Activated B cell treated with CpG ODN at 0.5 μM for 24 hours (primary cell): Measurements from ENCODE around the gene PIEZO1. TPM values are rescaled to one million over a fixed set of nuclear protein-coding genes. Genes with fewer than 3 reads are reported as not detected.

Experiments used
- ATAC-seq: fragments of 200-7000 bp; cut with Tn5 transposase; one replicate; pipeline ENCODE4 v1.10.0; 2021; ENCODE audit warnings: low read depth, mild to moderate bottlenecking, moderate library complexity
- CTCF ChIA-PET: fragments of 350-600 bp; sonication (Branson Sonifier 250); formaldehyde crosslinking; loops from one replicate; lab custom pipeline; 2021; ENCODE audit warnings: antibody characterized with exemption; lab: Charles Lee
- POLR2A ChIA-PET: fragments of 350-600 bp; sonication (Branson Sonifier 250); formaldehyde crosslinking; loops from one replicate; lab custom pipeline; 2021; ENCODE audit warnings: antibody characterized with exemption; lab: Charles Lee
- DNase-seq: peaks from one replicate; pipeline ENCODE4 v3.0.0; 2022
- H3K27ac Mint-ChIP-seq: one replicate; pipeline ENCODE4 v1.8.0; 2020; ENCODE audit warnings: mixed read lengths
- H3K27me3 Mint-ChIP-seq: one replicate; pipeline ENCODE4 v1.8.0; 2021; ENCODE audit warnings: mixed read lengths
- H3K36me3 Mint-ChIP-seq: one replicate; pipeline ENCODE4 v1.8.0; 2021; ENCODE audit warnings: low read depth, mixed read lengths
- H3K4me1 Mint-ChIP-seq: one replicate; pipeline ENCODE4 v1.8.0; 2021; ENCODE audit warnings: mixed read lengths
- H3K4me3 Mint-ChIP-seq: one replicate; pipeline ENCODE4 v1.8.0; 2020; ENCODE audit warnings: mild to moderate bottlenecking, mixed read lengths
- H3K9me3 Mint-ChIP-seq: one replicate; pipeline ENCODE4 v1.8.0; 2020; ENCODE audit warnings: mixed read lengths
- intact Hi-C: fragments of 100-400 bp; cut with micrococcal nuclease; formaldehyde crosslinking; loops from one replicate; pipeline ENCODE4 v1.15.1; 2024
- total RNA-seq: library from RNA; stranded (reverse); gene quantifications from 2 replicates; pipeline ENCODE4 v1.2.3, GENCODE V29; 2022
- TF ChIP-seq, protein P1 (sequence below): fragments of 200-600 bp; IDR thresholded peaks from one replicate; pipeline ENCODE4 v1.8.0; 2022; ENCODE audit warnings: antibody characterized with exemption, mild to moderate bottlenecking

Gene PIEZO1
- total RNA-seq, 1 donor from 2014 or later: 85.9 TPM

DNA sequence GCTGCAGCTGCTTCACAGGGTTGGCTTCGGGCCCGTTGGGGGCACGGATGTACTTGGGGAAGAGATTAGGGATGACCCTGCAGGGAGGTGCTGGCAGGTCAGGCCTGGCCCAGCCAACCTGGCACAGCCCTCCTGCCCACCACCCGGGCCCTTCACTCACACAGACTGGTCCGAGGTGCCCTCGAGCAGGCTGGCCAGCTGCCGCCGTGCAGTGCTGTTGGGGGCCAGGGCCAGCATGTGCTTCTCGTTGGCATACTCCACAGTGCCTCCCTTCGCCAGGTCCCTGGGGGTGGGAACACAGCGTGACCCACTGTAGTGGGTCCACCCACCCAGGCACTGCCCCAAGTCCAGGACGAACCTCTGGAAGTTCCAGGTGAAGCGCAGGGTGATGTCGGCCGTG lies 68.8 kb downstream of the PIEZO1 start:
- intact Hi-C loops: no loop called here
- no peak for ATAC-seq
- DNase-seq: no peak
- no peaks in the 10 kb centered on the region for H3K9me3 Mint-ChIP-seq
- H3K4me1 Mint-ChIP-seq: no peaks in the 10 kb centered on the region
- no peak overlapping the region for H3K4me3 Mint-ChIP-seq
- TF ChIP-seq, protein P1, sequence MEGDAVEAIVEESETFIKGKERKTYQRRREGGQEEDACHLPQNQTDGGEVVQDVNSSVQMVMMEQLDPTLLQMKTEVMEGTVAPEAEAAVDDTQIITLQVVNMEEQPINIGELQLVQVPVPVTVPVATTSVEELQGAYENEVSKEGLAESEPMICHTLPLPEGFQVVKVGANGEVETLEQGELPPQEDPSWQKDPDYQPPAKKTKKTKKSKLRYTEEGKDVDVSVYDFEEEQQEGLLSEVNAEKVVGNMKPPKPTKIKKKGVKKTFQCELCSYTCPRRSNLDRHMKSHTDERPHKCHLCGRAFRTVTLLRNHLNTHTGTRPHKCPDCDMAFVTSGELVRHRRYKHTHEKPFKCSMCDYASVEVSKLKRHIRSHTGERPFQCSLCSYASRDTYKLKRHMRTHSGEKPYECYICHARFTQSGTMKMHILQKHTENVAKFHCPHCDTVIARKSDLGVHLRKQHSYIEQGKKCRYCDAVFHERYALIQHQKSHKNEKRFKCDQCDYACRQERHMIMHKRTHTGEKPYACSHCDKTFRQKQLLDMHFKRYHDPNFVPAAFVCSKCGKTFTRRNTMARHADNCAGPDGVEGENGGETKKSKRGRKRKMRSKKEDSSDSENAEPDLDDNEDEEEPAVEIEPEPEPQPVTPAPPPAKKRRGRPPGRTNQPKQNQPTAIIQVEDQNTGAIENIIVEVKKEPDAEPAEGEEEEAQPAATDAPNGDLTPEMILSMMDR: no peak
- H3K27me3 Mint-ChIP-seq: no peaks in the 10 kb centered on the region
- H3K36me3 Mint-ChIP-seq: peaks cover 55% of the 10 kb centered on the region
- ChIA-PET CTCF (no interaction called here), POLR2A (no interaction called here)
- H3K27ac Mint-ChIP-seq: no peak overlapping the region

DNA sequence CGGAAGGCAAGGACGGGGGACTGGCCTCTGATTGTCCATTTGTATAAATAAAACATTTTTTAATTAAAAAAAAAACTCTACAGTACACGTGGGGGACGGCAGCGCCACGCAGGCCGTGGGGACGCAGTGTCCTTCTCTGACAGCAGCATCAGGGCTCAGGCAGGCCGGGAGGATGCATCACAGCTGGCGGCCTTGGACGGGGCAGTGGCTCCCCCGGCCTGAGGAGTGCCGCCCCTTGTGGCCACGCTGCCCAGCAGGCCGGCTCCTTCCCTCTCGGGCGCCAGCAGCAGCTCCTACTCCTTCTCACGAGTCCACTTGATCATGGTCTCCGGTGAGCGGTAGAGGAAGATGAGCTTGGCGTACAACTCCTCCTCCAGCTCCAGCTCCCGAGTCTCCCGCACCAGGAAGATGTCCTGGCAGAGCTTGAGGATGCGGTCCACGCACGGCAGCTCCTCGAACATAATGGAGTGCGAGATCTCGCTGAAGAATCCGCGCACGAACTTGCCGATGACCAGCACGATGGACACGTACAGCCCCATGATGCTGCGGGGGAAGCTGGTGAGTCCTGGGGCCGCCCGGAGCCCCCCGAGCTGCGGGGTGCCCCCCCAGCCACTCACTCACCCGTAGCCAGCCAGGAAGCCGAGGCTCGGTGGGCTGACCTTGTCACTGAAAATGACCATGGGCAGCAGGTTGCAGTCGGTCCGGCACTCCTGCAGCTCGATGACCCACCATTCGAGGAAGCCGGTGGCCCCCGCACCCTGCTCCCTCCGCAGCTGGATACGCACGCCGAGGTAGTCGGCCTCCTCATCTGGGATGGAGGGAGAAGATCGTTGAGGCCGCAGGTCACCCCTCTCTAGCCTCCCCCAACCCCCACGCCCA lies 69.5 kb downstream of the PIEZO1 start:
- DNase-seq (no peak), ATAC-seq (no peak)
- Mint-ChIP-seq H3K9me3 (no peaks in the 10 kb centered on the region), H3K4me3 (no peak overlapping the region), H3K27me3 (no peaks in the 10 kb centered on the region), H3K4me1 (no peaks in the 10 kb centered on the region), H3K27ac (no peak overlapping the region), H3K36me3 (peaks cover 50% of the 10 kb centered on the region)
- CTCF ChIA-PET: no interaction called here
- POLR2A ChIA-PET: interaction anchor here (0.5 kb wide), 1 partner anchor 7 kb away, joined by 3 read pairs; no protein-coding TSS in a partner anchor
- TF ChIP-seq, protein P1: no peak
- intact Hi-C loops: no loop called here

DNA sequence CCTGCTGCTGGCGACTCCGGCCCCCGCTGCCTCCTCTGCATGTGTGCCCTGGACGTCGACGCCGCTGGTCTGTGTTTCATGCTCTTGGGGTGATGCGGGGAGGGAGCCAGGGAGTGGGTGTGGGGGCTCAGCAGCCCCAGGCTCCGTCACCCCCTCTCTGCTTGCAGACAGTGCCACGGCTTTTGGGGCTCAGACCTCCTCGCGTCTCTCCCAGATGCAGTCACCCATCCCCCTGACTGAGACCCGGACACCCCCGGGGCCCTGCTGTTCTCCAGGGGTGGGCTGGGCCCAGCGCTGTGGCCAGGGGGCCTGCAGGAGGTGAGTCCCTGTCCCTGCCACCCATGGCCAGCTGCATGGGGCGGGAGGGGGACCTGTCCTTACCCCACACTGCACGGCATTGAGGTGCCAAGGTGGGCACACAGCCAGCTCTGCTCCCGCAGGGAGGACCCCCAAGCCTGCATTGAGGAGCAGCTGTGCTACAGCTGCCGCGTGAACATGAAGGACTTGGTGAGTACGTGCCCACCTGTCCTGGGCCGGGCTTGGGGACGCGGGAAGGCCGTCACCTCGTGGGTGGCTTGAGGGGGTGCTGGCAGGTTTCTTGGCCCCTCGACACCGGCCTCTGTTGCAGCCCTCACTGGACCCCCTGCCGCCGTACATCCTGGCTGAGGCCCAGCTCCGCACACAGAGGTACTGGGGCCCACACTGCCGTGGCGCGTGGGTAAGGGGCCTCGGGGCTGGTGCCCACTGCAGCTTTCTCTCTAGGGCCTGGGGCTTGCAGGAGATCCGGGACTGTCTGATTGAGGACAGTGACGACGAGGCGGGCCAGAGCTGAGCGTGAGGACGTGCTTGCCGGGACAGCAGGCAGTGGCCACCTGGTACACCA lies 70.4 kb downstream of the PIEZO1 start:
- TF ChIP-seq, protein P1: no peak
- DNase-seq: no peak

GRCh38 chr16:88713568-88714419 lies 71.2 kb downstream of the PIEZO1 start:
- no peaks in the 10 kb centered on the region for H3K4me1 Mint-ChIP-seq
- peaks cover 39% of the 10 kb centered on the region for H3K36me3 Mint-ChIP-seq
- DNase-seq (no peak), ATAC-seq (no peak)
- H3K4me3 Mint-ChIP-seq: no peak overlapping the region
- CTCF ChIA-PET: no interaction called here
- no peaks in the 10 kb centered on the region for H3K27me3 Mint-ChIP-seq
- intact Hi-C loops: no loop called here
- TF ChIP-seq, protein P1: no peak
- POLR2A ChIA-PET: interaction anchor here (0.5 kb wide), 1 partner anchor 22 kb away, joined by 3 read pairs; no protein-coding TSS in a partner anchor
- H3K9me3 Mint-ChIP-seq: no peaks in the 10 kb centered on the region
- no peak overlapping the region for H3K27ac Mint-ChIP-seq

More for the DNA sequence above, 70.4 kb downstream of the PIEZO1 start:
- intact Hi-C loops: no loop called here
- Mint-ChIP-seq H3K4me1 (no peaks in the 10 kb centered on the region), H3K36me3 (peaks cover 46% of the 10 kb centered on the region), H3K9me3 (no peaks in the 10 kb centered on the region), H3K27ac (no peak overlapping the region), H3K27me3 (no peaks in the 10 kb centered on the region), H3K4me3 (no peak overlapping the region)
- ChIA-PET CTCF (no interaction called here), POLR2A (interaction anchor here (0.5 kb wide), 2 partner anchors 8 to 23 kb away, joined by 3 read pairs; no protein-coding TSS in a partner anchor)
- no peak for ATAC-seq
